DOHH2 (cell line): ENCODE data around the gene PICALM.

ENCODE experiments used
- H3F3A ChIP-seq: fragments of 200-600 bp; sonication (generic), shearing (Covaris generic); 2 replicates; pipeline ENCODE4 v1.6.0; 2016; ENCODE audit warnings: antibody characterized with exemption, mild to moderate bottlenecking; ENCODE audit not compliant: control insufficient read depth, insufficient read depth
- H3K27ac ChIP-seq: fragments of 200-600 bp; sonication (generic); 2 replicates; pipeline ENCODE4 v1.5.1; 2014; ENCODE audit warnings: low read depth, mild to moderate bottlenecking, low read length, moderate library complexity
- H3K27me3 ChIP-seq: fragments of 200-600 bp; sonication (generic); 2 replicates; pipeline ENCODE4 v1.6.1; 2014; ENCODE audit warnings: mild to moderate bottlenecking, low read length, mixed read lengths; ENCODE audit not compliant: control insufficient read depth
- H3K36me3 ChIP-seq: fragments of 200-600 bp; sonication (generic); 2 replicates; pipeline ENCODE4 v1.6.1; 2014; ENCODE audit warnings: mild to moderate bottlenecking, low read length, moderate library complexity, mixed read lengths; ENCODE audit not compliant: control insufficient read depth
- H3K4me1 ChIP-seq: fragments of 200-600 bp; sonication (generic); 2 replicates; pipeline ENCODE4 v1.6.1; 2014; ENCODE audit warnings: mild to moderate bottlenecking, low read length, mixed read lengths; ENCODE audit not compliant: control insufficient read depth
- H3K4me2 ChIP-seq: fragments of 200-600 bp; sonication (generic); 2 replicates; pipeline ENCODE4 v1.6.0; 2014; ENCODE audit warnings: mild to moderate bottlenecking, low read length, moderate library complexity
- H3K4me3 ChIP-seq: fragments of 200-600 bp; sonication (generic); 2 replicates; pipeline ENCODE4 v1.5.1; 2014; ENCODE audit warnings: mild to moderate bottlenecking, low read length, mixed read lengths
- H3K79me2 ChIP-seq: fragments of 200-600 bp; sonication (generic); 2 replicates; pipeline ENCODE4 v1.6.1; 2014; ENCODE audit warnings: mild to moderate bottlenecking, low read length, mixed read lengths; ENCODE audit not compliant: control insufficient read depth
- H3K9me2 ChIP-seq: fragments of 200-600 bp; sonication (generic); replicated peaks from 2 replicates; pipeline ENCODE4 v1.6.1; 2014; ENCODE audit warnings: mild to moderate bottlenecking, low read length, mixed read lengths; ENCODE audit not compliant: control insufficient read depth
- H3K9me3 ChIP-seq: fragments of 200-600 bp; sonication (generic); 2 replicates; pipeline ENCODE4 v1.6.1; 2014; ENCODE audit warnings: antibody characterized with exemption, low read length, mixed read lengths; ENCODE audit not compliant: control insufficient read depth, insufficient read depth
- H4K20me1 ChIP-seq: fragments of 200-600 bp; sonication (generic); 2 replicates; pipeline ENCODE4 v1.6.0; 2014; ENCODE audit warnings: low read depth, mild to moderate bottlenecking, antibody characterized with exemption, low read length, moderate library complexity; ENCODE audit not compliant: control insufficient read depth, insufficient read depth
- CTCF ChIP-seq: fragments of 200-600 bp; sonication (generic); IDR thresholded peaks from one replicate; pipeline ENCODE4 v1.5.1; 2014; ENCODE audit warnings: antibody characterized with exemption, mild to moderate bottlenecking, low read depth, low read length; ENCODE audit not compliant: poor library complexity, severe bottlenecking
- EZH2phosphoT487 ChIP-seq: fragments of 200-600 bp; sonication (generic); IDR thresholded peaks from 2 replicates; pipeline ENCODE4 v1.6.1; 2017; ENCODE audit warnings: borderline replicate concordance, mild to moderate bottlenecking, antibody characterized with exemption, low read length, moderate library complexity, mixed read lengths

The PICALM gene

GRCh38 chr11:86067851-86068137 lies 1.1 kb downstream of the PICALM start:
- TF ChIP-seq EZH2phosphoT487: no peak
- TF ChIP-seq CTCF: no peak
- peak overlapping the region; percentile 44 for H3K27ac ChIP-seq
- H3K79me2 ChIP-seq: peaks cover 61% of the 10 kb centered on the region
- peaks cover 4% of the 10 kb centered on the region; the same call in 1 of the 2 replicates for H3K9me2 ChIP-seq
- peaks cover 34% of the 10 kb centered on the region for H4K20me1 ChIP-seq
- peaks cover 52% of the 10 kb centered on the region for H3K4me1 ChIP-seq
- H3K36me3 ChIP-seq: peaks cover 8% of the 10 kb centered on the region; the same call in 1 of the 2 replicates
- H3K4me3 ChIP-seq: peak overlapping the region; percentile 89
- no peaks in the 10 kb centered on the region for H3F3A ChIP-seq
- no peaks in the 10 kb centered on the region for H3K9me3 ChIP-seq
- no peaks in the 10 kb centered on the region for H3K27me3 ChIP-seq
- peak overlapping the region; percentile 81 for H3K4me2 ChIP-seq

GRCh38 chr11:86067009-86067850 lies 1.7 kb downstream of the PICALM start:
- H3K27me3 ChIP-seq: no peaks in the 10 kb centered on the region
- H3K9me2 ChIP-seq: peaks cover 4% of the 10 kb centered on the region; the same call in 1 of the 2 replicates
- TF ChIP-seq EZH2phosphoT487 (no peak), CTCF (no peak)
- peaks cover 67% of the 10 kb centered on the region for H3K79me2 ChIP-seq
- H3K4me2 ChIP-seq: peak overlapping the region; percentile 81
- H3K4me3 ChIP-seq: peak overlapping the region; percentile 89
- H4K20me1 ChIP-seq: peaks cover 36% of the 10 kb centered on the region
- no peaks in the 10 kb centered on the region for H3K9me3 ChIP-seq
- peak overlapping the region; percentile 44 for H3K27ac ChIP-seq
- no peaks in the 10 kb centered on the region for H3F3A ChIP-seq
- peaks cover 8% of the 10 kb centered on the region; the same call in 1 of the 2 replicates for H3K36me3 ChIP-seq
- H3K4me1 ChIP-seq: peaks cover 57% of the 10 kb centered on the region

GRCh38 chr11:86066657-86067008 lies 2.3 kb downstream of the PICALM start:
- H3K9me2 ChIP-seq: peaks cover 4% of the 10 kb centered on the region; the same call in 1 of the 2 replicates
- no peak for TF ChIP-seq CTCF
- no peak for TF ChIP-seq EZH2phosphoT487
- H3K4me2 ChIP-seq: peak overlapping the region; percentile 81
- H3K4me3 ChIP-seq: peak overlapping the region; percentile 89
- H3F3A ChIP-seq: no peaks in the 10 kb centered on the region
- no peaks in the 10 kb centered on the region for H3K9me3 ChIP-seq
- H3K27me3 ChIP-seq: no peaks in the 10 kb centered on the region
- H3K79me2 ChIP-seq: peaks cover 73% of the 10 kb centered on the region
- H3K4me1 ChIP-seq: peaks cover 59% of the 10 kb centered on the region
- no peak overlapping the region for H3K27ac ChIP-seq
- peaks cover 11% of the 10 kb centered on the region; the same call in 1 of the 2 replicates for H3K36me3 ChIP-seq
- H4K20me1 ChIP-seq: peaks cover 42% of the 10 kb centered on the region
